GM20000 (cell line): ENCODE results near the gene PAK6.

ENCODE experiments used
- DNase-seq: peaks from one replicate; pipeline ENCODE4 v3.0.0; 2012; ENCODE audit warnings: low spot score
- CTCF ChIP-seq: IDR thresholded peaks from 2 replicates; pipeline ENCODE4 v1.5.1; 2012; ENCODE audit warnings: mild to moderate bottlenecking, control low read depth; ENCODE audit errors: extremely low read depth, missing control alignments

Gene PAK6

GRCh38 chr15:40265875-40266274, 27.0 kb downstream of the PAK6 start:
- no peak for DNase-seq
- no peak for TF ChIP-seq CTCF

- DNase-seq, result no peak
- TF ChIP-seq CTCF, result no peak
These were observed 28.0 kb downstream of the PAK6 start for GRCh38 chr15:40266828-40267304.

- TF ChIP-seq CTCF, result no peak
- DNase-seq, result no peak
These were observed 28.8 kb downstream of the PAK6 start for GRCh38 chr15:40267670-40268069.

- TF ChIP-seq CTCF, result no peak
These were observed 30.7 kb downstream of the PAK6 start for GRCh38 chr15:40269604-40270003.

GRCh38 chr15:40270246-40270995, 31.6 kb downstream of the PAK6 start:
- no peak for DNase-seq
- TF ChIP-seq CTCF, result no peak

More at GRCh38 chr15:40269604-40270003, 30.7 kb downstream of the PAK6 start:
- no peak for DNase-seq

GRCh38 chr15:40271685-40272484, 33.0 kb downstream of the PAK6 start:
- TF ChIP-seq CTCF, result no peak
- DNase-seq, result no peak

- no peak for DNase-seq
- no peak for TF ChIP-seq CTCF
These were observed 33.7 kb downstream of the PAK6 start for GRCh38 chr15:40272485-40273056.
